Keratinocyte (primary cell): ENCODE results near the gene NPR1.

ENCODE experiments used
- CTCF ChIP-seq, 3 experiments: IDR thresholded peaks in 1 of 3; conservative IDR thresholded peaks in 1 of 3; optimal IDR thresholded peaks in 1 of 3; 2 replicates in 2 of 3; 3 replicates in 1 of 3; pipeline versions ENCODE3 to v1.5.1; 2011; ENCODE audit warnings: low read length in 3 of 3, mild to moderate bottlenecking in 3 of 3, moderate library complexity in 2 of 3, control low read depth in 1 of 3, inconsistent platforms in 1 of 3; ENCODE audit not compliant: insufficient read depth in 2 of 3; ENCODE audit errors: extremely low read depth in 1 of 3
- EZH2 ChIP-seq: IDR thresholded peaks from one replicate; pipeline ENCODE4 v1.6.1; 2012; ENCODE audit warnings: inconsistent platforms, mild to moderate bottlenecking, low read length, moderate library complexity

- TF ChIP-seq CTCF (optimal IDR thresholded peaks at IDR 0.05 in 1 of 3, IDR thresholded peaks at IDR 0.05 in 1 of 3, conservative IDR thresholded peaks at IDR 0.05 in 1 of 3; ENCODE audit: extremely low read depth in 1 of 3, insufficient read depth in 2 of 3, low read length in 3 of 3) (no peak), EZH2 (no peak)
Observed at GRCh38 chr1:153640861-153641260, 37.6 kb upstream of the NPR1 start.
